SH-SY5Y (cell line): ENCODE results near the gene TMEM151A.

Source experiments
- GATA2 ChIP-seq: IDR thresholded peaks from 2 replicates; pipeline ENCODE4 v1.6.1; 2011; ENCODE audit warnings: mild to moderate bottlenecking, low read depth, low read length
- GATA3 ChIP-seq: IDR thresholded peaks from 2 replicates; pipeline ENCODE4 v1.6.1; 2011; ENCODE audit warnings: low read depth, mild to moderate bottlenecking, low read length, moderate library complexity

- TF ChIP-seq GATA3 (no peak), GATA2 (no peak)
Observed at GRCh38 chr11:66327171-66328030, 35.7 kb downstream of the TMEM151A start.
